Activated CD4-positive, alpha-beta memory T cell treated with anti-CD3 and anti-CD28 coated beads, Interleukin-2, amount 10 ng/mL, durations not matched to agents 7 days and 5 days (primary cell): ENCODE measurements around the gene CTNNA2. TPM values are rescaled to one million over a fixed set of nuclear protein-coding genes. Genes with fewer than 3 reads are reported as not detected.
"Not testable (repeated sequence)": the region's sequence is repeated elsewhere in the genome, so short reads cannot be mapped to it uniquely, and the experiment has no call there.

ENCODE experiments used
- CTCF ChIA-PET: fragments of 350-600 bp; sonication (Branson Sonifier 250); formaldehyde crosslinking; loops from one replicate; lab custom pipeline; 2021; ENCODE audit warnings: antibody characterized with exemption, inconsistent platforms; lab: Charles Lee
- POLR2A ChIA-PET: fragments of 350-600 bp; sonication (Branson Sonifier 250); formaldehyde crosslinking; loops from one replicate; lab custom pipeline; 2021; ENCODE audit warnings: antibody characterized with exemption; lab: Charles Lee
- DNase-seq: peaks from one replicate; pipeline ENCODE4 v3.0.0-alpha.2; 2020
- H3K27ac Mint-ChIP-seq: one replicate; pipeline ENCODE4 v1.8.0; 2021; ENCODE audit warnings: mild to moderate bottlenecking, mixed read lengths
- H3K27me3 Mint-ChIP-seq: one replicate; pipeline ENCODE4 v1.8.0; 2021; ENCODE audit warnings: mixed read lengths
- H3K36me3 Mint-ChIP-seq: one replicate; pipeline ENCODE4 v1.8.0; 2021; ENCODE audit warnings: low read depth, mixed read lengths
- H3K4me1 Mint-ChIP-seq: one replicate; pipeline ENCODE4 v1.8.0; 2021; ENCODE audit warnings: mixed read lengths
- H3K4me3 Mint-ChIP-seq: one replicate; pipeline ENCODE4 v1.8.0; 2021; ENCODE audit warnings: mild to moderate bottlenecking, mixed read lengths
- H3K9me3 Mint-ChIP-seq: one replicate; pipeline ENCODE4 v1.8.0; 2021; ENCODE audit warnings: mixed read lengths
- total RNA-seq, 2 experiments: library from RNA; stranded (reverse); gene quantifications; one replicate each; pipeline ENCODE4 v1.2.3, GENCODE V29; 2021

The CTNNA2 gene
- total RNA-seq, 2 experiments from 2014 or later = not detected

DNA sequence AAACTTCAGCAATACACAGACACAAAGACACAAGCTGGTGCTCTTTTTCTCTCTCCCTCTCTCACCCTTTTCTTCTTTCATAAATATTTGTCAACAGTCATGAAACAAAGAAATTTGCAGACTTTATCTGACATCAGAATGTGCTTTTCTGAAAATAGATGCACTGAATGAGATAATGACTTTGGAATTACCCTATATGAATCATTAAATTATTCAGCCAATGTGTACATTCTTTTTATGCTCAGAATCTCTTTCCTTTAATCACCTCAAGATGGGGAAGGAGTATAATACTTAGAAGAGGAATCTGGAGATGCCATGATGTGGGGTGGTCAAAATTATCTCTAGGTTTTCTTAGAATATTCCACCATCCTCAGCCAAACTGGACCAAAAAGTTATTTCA, 501.8 kb downstream of the CTNNA2 start:
- Mint-ChIP-seq H3K27me3 (no peaks in the 10 kb centered on the region), H3K36me3 (no peaks in the 10 kb centered on the region), H3K9me3 (peaks cover 6% of the 10 kb centered on the region), H3K27ac (no peak overlapping the region), H3K4me3 (no peak overlapping the region), H3K4me1 (no peaks in the 10 kb centered on the region)
- POLR2A ChIA-PET = no interaction called here
- CTCF ChIA-PET = no interaction called here
- DNase-seq = no peak

DNA sequence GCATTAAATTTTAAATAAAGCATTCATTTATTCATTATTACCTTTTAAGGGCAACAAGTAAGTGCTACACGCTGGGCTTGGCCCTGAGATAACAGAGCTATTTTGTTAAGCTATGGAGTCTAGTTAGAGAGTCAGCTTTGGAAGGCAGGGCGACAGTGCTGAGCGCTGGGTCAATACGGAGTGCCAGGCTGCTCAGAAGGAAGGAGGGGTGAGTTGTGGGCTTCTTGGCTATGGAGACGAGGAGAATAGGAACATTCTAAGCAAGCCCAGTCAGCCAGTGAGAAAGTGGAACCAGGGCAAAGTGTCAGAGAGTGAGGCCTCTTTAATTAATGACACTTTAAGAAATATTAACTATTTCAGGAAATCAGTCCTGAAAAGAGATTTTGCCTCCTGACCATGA, 503.3 kb downstream of the CTNNA2 start:
- no peak for DNase-seq
- no peaks in the 10 kb centered on the region for H3K4me1 Mint-ChIP-seq
- H3K27me3 Mint-ChIP-seq = no peaks in the 10 kb centered on the region
- ChIA-PET POLR2A (no interaction called here), CTCF (no interaction called here)
- peaks cover 6% of the 10 kb centered on the region for H3K9me3 Mint-ChIP-seq
- H3K27ac Mint-ChIP-seq = no peak overlapping the region
- no peaks in the 10 kb centered on the region for H3K36me3 Mint-ChIP-seq
- no peak overlapping the region for H3K4me3 Mint-ChIP-seq

DNA sequence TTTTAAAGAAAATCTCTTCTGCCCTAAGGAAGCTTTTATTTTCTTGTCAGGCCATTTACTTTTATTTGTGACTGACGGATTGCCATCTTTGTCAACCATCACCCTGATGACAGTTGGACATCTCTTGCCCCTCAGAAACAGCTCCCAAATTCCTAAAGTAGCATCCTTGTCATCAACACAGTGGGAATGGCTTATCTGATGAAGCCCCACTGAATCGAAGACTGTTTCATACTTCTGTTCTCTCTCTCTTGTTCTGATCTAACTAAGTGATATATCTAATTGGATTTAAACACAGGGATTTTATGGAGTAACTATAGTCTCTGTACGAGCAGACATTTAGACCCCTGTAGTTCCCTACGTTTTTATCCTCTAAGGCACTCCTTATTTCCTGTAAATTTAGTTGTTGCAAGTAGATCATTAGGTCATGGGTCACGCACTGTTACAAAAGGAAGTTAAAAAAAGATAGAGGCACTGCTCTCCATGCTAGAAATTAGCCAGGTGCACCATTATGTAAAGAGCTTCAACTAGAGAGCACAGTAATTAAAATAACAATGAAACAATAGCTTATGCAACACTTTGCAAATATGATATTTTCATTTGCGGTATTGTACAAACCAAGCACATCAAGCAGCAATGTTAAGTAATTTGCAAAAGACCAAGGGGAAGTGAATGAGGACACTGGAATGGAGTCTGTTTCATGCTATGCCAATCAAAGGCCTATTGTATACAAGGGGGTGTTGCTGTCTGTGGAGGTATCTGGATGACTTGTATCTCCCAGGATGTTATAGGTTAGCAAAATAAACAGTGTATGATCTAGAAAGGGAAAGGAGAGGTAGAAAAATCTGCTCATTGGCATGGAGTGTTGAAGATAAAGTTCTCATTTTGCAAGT, 507.0 kb downstream of the CTNNA2 start:
- no peak overlapping the region for H3K4me3 Mint-ChIP-seq
- no peaks in the 10 kb centered on the region for H3K4me1 Mint-ChIP-seq
- ChIA-PET CTCF (no interaction called here), POLR2A (no interaction called here)
- H3K36me3 Mint-ChIP-seq = no peaks in the 10 kb centered on the region
- H3K27ac Mint-ChIP-seq = no peak overlapping the region
- H3K27me3 Mint-ChIP-seq = no peaks in the 10 kb centered on the region
- DNase-seq = no peak
- peaks cover 11% of the 10 kb centered on the region for H3K9me3 Mint-ChIP-seq

DNA sequence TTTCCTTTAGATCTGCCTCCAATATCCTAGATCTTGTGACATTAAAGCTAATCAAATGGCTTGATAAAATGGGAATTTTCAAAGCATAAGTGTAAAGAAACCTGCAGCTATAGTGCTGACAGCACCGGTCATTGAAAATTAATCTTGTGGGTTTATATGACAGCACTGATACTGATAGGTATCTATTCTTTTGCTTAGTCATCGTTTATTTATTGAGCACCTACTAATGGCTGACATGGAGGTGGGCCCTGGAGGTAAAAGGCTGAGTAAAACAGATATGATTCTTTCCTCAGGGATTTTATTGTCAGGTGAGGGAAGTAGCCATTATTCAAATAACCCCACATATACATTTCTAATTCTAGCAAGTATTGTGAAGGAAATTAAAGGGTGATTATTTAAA, 509.2 kb downstream of the CTNNA2 start:
- Mint-ChIP-seq H3K27ac (no peak overlapping the region), H3K4me3 (no peak overlapping the region), H3K4me1 (no peaks in the 10 kb centered on the region), H3K9me3 (peaks cover 8% of the 10 kb centered on the region), H3K27me3 (no peaks in the 10 kb centered on the region), H3K36me3 (no peaks in the 10 kb centered on the region)
- ChIA-PET POLR2A (no interaction called here), CTCF (no interaction called here)
- DNase-seq = no peak

DNA sequence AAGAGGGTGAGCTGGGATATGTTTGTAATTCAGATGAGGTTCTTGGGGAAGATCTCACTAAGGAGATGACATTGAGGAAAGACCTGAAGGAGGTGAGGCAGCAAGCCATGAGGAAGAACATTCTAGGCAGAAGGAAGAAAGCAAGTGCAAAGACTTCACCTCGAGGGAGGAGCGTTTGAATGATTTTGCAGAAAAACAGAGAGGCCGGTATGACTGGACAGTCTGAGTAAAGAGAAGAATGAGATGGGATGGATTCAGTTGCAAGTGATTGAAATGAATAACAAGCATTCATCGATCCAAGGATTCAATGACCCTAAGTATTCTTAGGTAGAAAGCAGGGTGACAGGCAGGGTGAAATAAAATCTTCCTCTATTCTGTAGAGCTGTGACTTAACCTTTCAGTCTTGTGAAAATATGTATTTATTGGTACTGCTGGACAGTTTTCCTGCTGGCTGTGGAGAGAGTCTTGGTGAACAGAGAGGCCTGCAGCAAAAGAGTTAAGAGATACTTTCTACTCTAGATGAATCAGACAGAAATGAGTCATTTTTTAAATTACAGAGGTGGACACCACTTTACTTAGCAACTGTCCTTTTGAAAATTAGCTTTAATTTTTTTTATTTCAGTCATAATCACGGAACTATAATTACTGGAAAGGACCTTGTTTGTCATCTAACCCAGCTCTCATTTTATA, 513.3 kb downstream of the CTNNA2 start:
- Mint-ChIP-seq H3K27ac (no peak overlapping the region), H3K4me3 (no peak overlapping the region), H3K9me3 (peaks cover 6% of the 10 kb centered on the region), H3K4me1 (no peaks in the 10 kb centered on the region), H3K36me3 (no peaks in the 10 kb centered on the region), H3K27me3 (no peaks in the 10 kb centered on the region)
- POLR2A ChIA-PET = no interaction called here
- CTCF ChIA-PET = no interaction called here
- DNase-seq = no peak

DNA sequence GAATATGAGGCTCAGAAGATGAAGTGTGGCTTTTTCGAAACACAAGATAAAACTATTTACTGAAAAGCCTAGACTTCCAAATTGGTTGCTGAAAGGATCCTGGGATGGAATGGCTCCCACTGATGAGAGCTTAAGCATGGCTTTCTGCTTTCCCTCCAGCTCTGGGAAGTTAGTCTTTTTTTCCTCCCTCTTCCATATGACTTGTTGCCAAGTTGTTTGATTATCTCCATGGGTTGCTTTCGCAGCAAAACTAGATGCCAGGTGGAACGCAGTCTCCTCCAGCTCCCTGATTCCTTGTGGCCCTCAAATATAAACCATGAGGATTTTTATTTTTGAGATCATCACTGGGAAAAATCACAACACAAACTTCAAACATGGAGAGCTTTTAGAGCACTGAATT, 515.2 kb downstream of the CTNNA2 start:
- Mint-ChIP-seq H3K4me1 (no peaks in the 10 kb centered on the region), H3K9me3 (peaks cover 2% of the 10 kb centered on the region), H3K36me3 (no peaks in the 10 kb centered on the region), H3K27ac (no peak overlapping the region), H3K27me3 (no peaks in the 10 kb centered on the region), H3K4me3 (no peak overlapping the region)
- no peak for DNase-seq
- ChIA-PET POLR2A (no interaction called here), CTCF (no interaction called here)

DNA sequence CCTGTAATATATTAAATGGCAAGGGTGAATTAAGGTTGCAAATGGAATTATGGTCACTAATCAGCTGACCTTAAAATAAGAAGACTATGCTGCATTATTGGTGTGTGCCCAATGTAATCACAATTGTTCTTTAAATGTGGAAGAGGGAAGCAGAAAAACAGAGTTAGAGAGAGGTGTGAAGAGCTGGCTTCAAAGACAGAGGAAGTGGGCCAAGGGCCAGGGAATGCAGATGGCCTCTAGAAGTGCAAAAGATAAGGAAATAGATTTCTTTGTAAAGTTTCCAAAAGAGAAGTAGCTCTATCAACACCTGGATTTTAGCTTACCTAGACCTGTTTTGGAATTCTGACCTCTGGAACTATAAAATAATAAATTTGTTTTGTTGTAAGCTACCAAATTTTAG, 515.7 kb downstream of the CTNNA2 start:
- no peaks in the 10 kb centered on the region for H3K36me3 Mint-ChIP-seq
- H3K4me3 Mint-ChIP-seq = no peak overlapping the region
- ChIA-PET POLR2A (no interaction called here), CTCF (no interaction called here)
- H3K27me3 Mint-ChIP-seq = no peaks in the 10 kb centered on the region
- no peak for DNase-seq
- no peak overlapping the region for H3K27ac Mint-ChIP-seq
- H3K4me1 Mint-ChIP-seq = no peaks in the 10 kb centered on the region
- peaks cover 2% of the 10 kb centered on the region for H3K9me3 Mint-ChIP-seq

DNA sequence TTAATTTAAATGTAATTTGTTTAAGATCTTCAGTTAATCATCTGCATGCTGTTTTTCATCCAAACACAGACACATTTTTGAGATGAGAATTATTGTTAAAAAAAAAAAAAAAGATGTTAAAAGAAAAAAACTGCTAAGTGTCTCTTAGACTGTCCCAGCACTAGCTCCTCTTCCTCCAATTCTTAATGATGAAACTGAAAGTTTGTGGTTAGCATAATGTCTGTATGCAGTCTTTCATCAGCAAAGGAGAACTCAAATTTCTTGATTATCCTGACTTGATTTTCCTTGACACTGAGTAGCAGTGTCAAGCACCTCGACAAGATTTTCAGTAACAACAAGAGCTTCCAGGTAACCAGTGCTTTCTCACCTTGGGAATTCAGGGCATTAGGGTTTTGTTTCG, 517.3 kb downstream of the CTNNA2 start:
- Mint-ChIP-seq H3K4me3 (no peak overlapping the region), H3K36me3 (no peaks in the 10 kb centered on the region), H3K27ac (no peak overlapping the region), H3K4me1 (no peaks in the 10 kb centered on the region), H3K9me3 (peaks cover 2% of the 10 kb centered on the region), H3K27me3 (no peaks in the 10 kb centered on the region)
- ChIA-PET CTCF (no interaction called here), POLR2A (no interaction called here)
- DNase-seq = no peak

DNA sequence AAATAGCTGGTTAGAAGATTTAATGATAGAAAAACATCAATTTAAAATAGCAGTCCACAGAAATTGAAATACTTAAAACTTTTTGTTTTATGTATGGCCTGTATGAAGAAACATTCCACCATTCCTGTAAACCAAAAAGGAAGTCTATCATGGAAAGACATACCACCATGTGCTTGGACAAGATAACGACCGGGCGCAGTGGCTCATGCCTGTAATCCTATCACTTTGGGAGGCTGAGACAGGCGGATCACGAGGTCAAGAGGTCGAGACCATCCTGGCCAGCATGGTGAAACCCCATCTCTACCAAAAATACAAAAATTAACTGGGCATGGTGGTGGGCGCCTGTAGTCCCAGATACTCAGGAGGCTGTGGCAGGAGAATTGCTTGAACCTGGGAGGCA, 519.8 kb downstream of the CTNNA2 start:
- H3K4me3 Mint-ChIP-seq, H3K4me1 Mint-ChIP-seq, H3K27me3 Mint-ChIP-seq, CTCF ChIA-PET, H3K36me3 Mint-ChIP-seq, H3K9me3 Mint-ChIP-seq, DNase-seq, H3K27ac Mint-ChIP-seq, POLR2A ChIA-PET: not testable (repeated sequence)

DNA sequence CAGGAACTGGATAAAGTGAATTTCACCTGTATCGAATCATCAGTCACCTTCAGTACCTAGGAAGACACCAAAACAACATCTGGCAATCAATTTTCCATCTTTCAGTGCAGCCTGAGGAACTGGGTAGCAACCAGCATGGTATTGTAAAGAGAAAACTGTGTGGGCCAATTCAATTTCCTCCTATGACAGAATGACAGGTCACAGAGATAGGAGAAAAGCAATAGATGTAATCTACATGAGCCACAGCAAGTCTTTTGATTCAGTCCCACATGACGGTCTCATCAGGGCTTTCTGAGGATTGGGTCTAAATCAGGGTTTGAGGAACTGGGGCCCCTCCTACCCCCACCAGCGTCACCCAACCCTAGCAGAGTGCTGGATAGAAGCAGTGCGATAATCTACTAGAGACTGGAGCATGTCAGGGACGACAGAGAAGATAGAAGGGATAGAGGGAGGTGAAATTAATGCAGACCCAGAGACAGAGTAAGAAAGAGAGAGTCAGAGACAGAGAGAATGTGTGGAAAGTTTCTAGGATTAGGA, 523.0 kb downstream of the CTNNA2 start:
- no peak overlapping the region for H3K4me3 Mint-ChIP-seq
- no peaks in the 10 kb centered on the region for H3K27me3 Mint-ChIP-seq
- H3K36me3 Mint-ChIP-seq = no peaks in the 10 kb centered on the region
- ChIA-PET POLR2A (no interaction called here), CTCF (no interaction called here)
- H3K27ac Mint-ChIP-seq = no peak overlapping the region
- no peak for DNase-seq
- no peaks in the 10 kb centered on the region for H3K4me1 Mint-ChIP-seq
- peaks cover 2% of the 10 kb centered on the region for H3K9me3 Mint-ChIP-seq

DNA sequence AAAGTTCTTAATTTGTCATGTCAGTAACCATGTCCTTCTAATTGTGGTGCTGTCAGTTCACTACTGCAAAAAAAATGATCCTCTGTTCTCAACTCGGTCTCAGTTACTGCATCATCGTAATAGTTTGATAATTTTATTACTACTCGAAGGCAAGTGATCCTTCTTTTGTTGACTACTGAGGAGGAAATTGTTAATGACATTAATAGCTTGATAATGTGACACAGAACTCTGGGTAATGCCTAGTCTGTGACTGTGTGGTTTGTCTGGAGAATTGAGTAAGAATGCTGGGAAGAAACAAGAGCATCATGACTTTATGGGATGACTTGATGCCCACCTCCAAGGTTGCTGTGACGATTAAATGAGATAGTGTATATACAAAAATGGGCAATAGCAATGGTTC, 524.5 kb downstream of the CTNNA2 start:
- no peaks in the 10 kb centered on the region for H3K9me3 Mint-ChIP-seq

DNA sequence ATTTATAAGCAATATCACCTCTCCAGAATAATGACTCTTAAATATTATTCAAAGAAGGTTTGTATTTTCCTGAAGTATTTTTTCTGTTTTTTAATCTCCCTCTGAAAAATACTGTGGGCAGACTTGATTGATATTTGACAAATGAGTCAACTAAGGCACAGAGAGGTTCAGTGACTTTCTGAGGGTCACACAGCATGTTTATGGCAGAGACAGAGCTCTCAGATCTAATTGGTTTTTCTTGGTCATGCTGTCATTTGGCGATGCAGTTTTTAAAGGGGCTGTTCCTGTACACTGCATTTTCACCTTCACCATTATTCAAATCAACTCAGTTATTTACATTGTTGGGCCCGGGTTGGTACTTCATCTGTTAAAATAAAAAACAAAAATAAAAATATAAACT, 527.4 kb downstream of the CTNNA2 start:
- CTCF ChIA-PET = no interaction called here
- Mint-ChIP-seq H3K4me3 (no peak overlapping the region), H3K4me1 (no peaks in the 10 kb centered on the region), H3K9me3 (peaks cover 3% of the 10 kb centered on the region), H3K36me3 (no peaks in the 10 kb centered on the region), H3K27ac (no peak overlapping the region), H3K27me3 (no peaks in the 10 kb centered on the region)
- POLR2A ChIA-PET = no interaction called here
- no peak for DNase-seq

More for the DNA sequence above, 524.5 kb downstream of the CTNNA2 start:
- H3K27ac Mint-ChIP-seq = no peak overlapping the region
- H3K4me1 Mint-ChIP-seq = no peaks in the 10 kb centered on the region
- H3K36me3 Mint-ChIP-seq = no peaks in the 10 kb centered on the region
- H3K27me3 Mint-ChIP-seq = no peaks in the 10 kb centered on the region
- no peak overlapping the region for H3K4me3 Mint-ChIP-seq
- CTCF ChIA-PET = no interaction called here
- POLR2A ChIA-PET = no interaction called here
- no peak for DNase-seq

DNA sequence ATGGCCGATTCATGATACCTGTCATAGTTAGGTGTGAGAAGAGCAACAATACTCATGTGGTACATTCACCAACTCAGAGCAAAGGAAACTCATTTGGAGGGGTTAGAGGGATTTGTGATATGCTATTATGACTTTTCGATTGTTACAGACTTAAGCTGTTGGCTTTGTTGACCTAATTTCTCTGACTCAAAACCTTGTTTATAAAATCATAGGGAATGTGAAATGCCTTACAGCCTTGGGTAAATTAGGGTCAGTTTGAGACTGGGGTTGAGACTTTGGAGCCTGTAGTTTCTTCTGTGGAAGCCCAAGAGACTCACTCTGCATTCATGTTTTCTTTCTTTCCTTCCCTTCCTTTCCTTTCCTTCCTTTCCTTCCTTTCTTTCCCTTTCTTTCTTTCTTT, 529.8 kb downstream of the CTNNA2 start:
- Mint-ChIP-seq H3K4me3 (no peak overlapping the region), H3K4me1 (no peaks in the 10 kb centered on the region), H3K27me3 (no peaks in the 10 kb centered on the region), H3K36me3 (no peaks in the 10 kb centered on the region), H3K9me3 (peaks cover 3% of the 10 kb centered on the region), H3K27ac (no peak overlapping the region)
- ChIA-PET CTCF (no interaction called here), POLR2A (no interaction called here)
- DNase-seq = no peak
